Fibroblast of villous mesenchyme (primary cell): ENCODE measurements around the gene MAPK1. TPM values are rescaled to one million over a fixed set of nuclear protein-coding genes. Genes with fewer than 3 reads are reported as not detected.

Experiments
- DNase-seq: peaks from one replicate; pipeline ENCODE4 v3.0.0-alpha.2; 2010; ENCODE audit warnings: low read depth
- H3K4me3 ChIP-seq: 2 replicates; pipeline ENCODE4 v1.5.1; 2011; ENCODE audit warnings: low read depth, mild to moderate bottlenecking, low read length
- CTCF ChIP-seq: IDR thresholded peaks from 2 replicates; pipeline ENCODE4 v1.5.1; 2012; ENCODE audit warnings: low read depth, mild to moderate bottlenecking, low read length; ENCODE audit not compliant: insufficient read depth
- total RNA-seq: library from RNA; depleted of rRNA; stranded (reverse); fragments of >200 nt; gene quantifications from 2 replicates; pipeline ENCODE4 v1.2.3, GENCODE V29; 2012

The MAPK1 gene
- total RNA-seq, 1 donor = 51.8 TPM

- TF ChIP-seq CTCF = no peak
- no peak for DNase-seq
- H3K4me3 ChIP-seq = no peak overlapping the region
These were observed 100.6 kb downstream of the MAPK1 start for GRCh38 chr22:21766691-21767462.

- no peak for DNase-seq
- TF ChIP-seq CTCF = no peak
- no peak overlapping the region for H3K4me3 ChIP-seq
These were observed 101.4 kb downstream of the MAPK1 start for GRCh38 chr22:21765909-21766529.

GRCh38 chr22:21764038-21764804, 103.2 kb downstream of the MAPK1 start:
- no peak for DNase-seq
- H3K4me3 ChIP-seq = no peak overlapping the region
- TF ChIP-seq CTCF = no peak

- DNase-seq = no peak
- no peak for TF ChIP-seq CTCF
These were observed 104.5 kb downstream of the MAPK1 start for GRCh38 chr22:21762712-21763581.

GRCh38 chr22:21761994-21762680, 105.3 kb downstream of the MAPK1 start:
- TF ChIP-seq CTCF = no peak

More at GRCh38 chr22:21762712-21763581, 104.5 kb downstream of the MAPK1 start:
- H3K4me3 ChIP-seq = no peak overlapping the region

GRCh38 chr22:21761086-21761485, 106.4 kb downstream of the MAPK1 start:
- TF ChIP-seq CTCF = no peak
- DNase-seq = peak; percentile 29
- no peak overlapping the region for H3K4me3 ChIP-seq

More at GRCh38 chr22:21761994-21762680, 105.3 kb downstream of the MAPK1 start:
- DNase-seq = no peak
- H3K4me3 ChIP-seq = no peak overlapping the region
